GM21381 (cell line): ENCODE data around the gene CAB39.
"Not testable (repeated sequence)": the region's sequence is repeated elsewhere in the genome, so short reads cannot be mapped to it uniquely, and the experiment has no call there.

ENCODE experiments used
- ATAC-seq: cut with Tn5 transposase; IDR thresholded peaks from one replicate; pipeline ENCODE4 v1.9.1; 2021; ENCODE audit warnings: mild to moderate bottlenecking, moderate library complexity; ENCODE audit not compliant: unreplicated experiment

Gene CAB39

GRCh38 chr2:230713331-230714135, 891 bp downstream of the CAB39 start:
- ATAC-seq = peak; percentile 22

- peak; percentile 21 for ATAC-seq
Measured at GRCh38 chr2:230714136-230714480, 1.5 kb downstream of the CAB39 start.

GRCh38 chr2:230715201-230715600, 2.6 kb downstream of the CAB39 start:
- ATAC-seq = no peak

- no peak for ATAC-seq
Measured at GRCh38 chr2:230716588-230716987, 3.9 kb downstream of the CAB39 start.

GRCh38 chr2:230717600-230717999, 5.0 kb downstream of the CAB39 start:
- ATAC-seq = no peak

GRCh38 chr2:230719340-230719739, 6.7 kb downstream of the CAB39 start:
- ATAC-seq = no peak

- no peak for ATAC-seq
Measured at GRCh38 chr2:230721712-230722111, 9.1 kb downstream of the CAB39 start.

- ATAC-seq = no peak
Measured at GRCh38 chr2:230722207-230722885, 9.7 kb downstream of the CAB39 start.

- no peak for ATAC-seq
Measured at GRCh38 chr2:230723363-230723762, 10.7 kb downstream of the CAB39 start.

GRCh38 chr2:230724957-230725356, 12.3 kb downstream of the CAB39 start:
- ATAC-seq = not testable (repeated sequence)

GRCh38 chr2:230731512-230731911, 18.9 kb downstream of the CAB39 start:
- ATAC-seq = no peak

GRCh38 chr2:230732914-230733401, 20.3 kb downstream of the CAB39 start:
- ATAC-seq = no peak

- ATAC-seq = no peak
Measured at GRCh38 chr2:230734247-230735175, 21.9 kb downstream of the CAB39 start.

- no peak for ATAC-seq
Measured at GRCh38 chr2:230735884-230736283, 23.2 kb downstream of the CAB39 start.

GRCh38 chr2:230737300-230737699, 24.7 kb downstream of the CAB39 start:
- ATAC-seq = no peak

GRCh38 chr2:230737791-230738226, 25.2 kb downstream of the CAB39 start:
- ATAC-seq = no peak

- ATAC-seq = no peak
Measured at GRCh38 chr2:230738391-230738811, 25.8 kb downstream of the CAB39 start.

GRCh38 chr2:230738924-230739323, 26.3 kb downstream of the CAB39 start:
- ATAC-seq = no peak

GRCh38 chr2:230739961-230740360, 27.3 kb downstream of the CAB39 start:
- ATAC-seq = no peak

GRCh38 chr2:230742781-230743180, 30.1 kb downstream of the CAB39 start:
- ATAC-seq = no peak

- no peak for ATAC-seq
Measured at GRCh38 chr2:230746213-230746612, 33.6 kb downstream of the CAB39 start.
